ENCODE results near the gene CCNT1.

The CCNT1 gene

DNA sequence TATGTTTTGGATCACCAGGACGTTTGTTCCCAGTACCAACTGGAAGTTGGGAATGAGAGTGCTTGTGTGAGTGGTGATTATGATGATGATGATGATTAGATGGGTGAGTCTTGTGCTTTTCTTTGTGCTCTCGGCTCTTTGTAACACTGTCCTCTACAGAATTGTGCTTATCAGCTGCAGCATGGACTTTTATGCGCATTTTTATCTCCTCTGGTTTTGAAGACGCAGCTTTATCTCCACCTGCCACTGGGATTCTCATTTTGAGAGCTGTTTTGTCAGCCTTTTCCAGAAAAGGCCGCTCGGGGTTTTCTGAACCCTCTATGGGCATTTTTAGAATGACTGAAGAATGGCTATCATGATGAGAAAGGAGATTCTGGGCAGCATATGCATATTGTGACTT, 22.9 kb downstream of the CCNT1 start:
- peaks cover 10% of the 10 kb centered on the region; the same call in 1 of the 2 replicates for H4K20me1 ChIP-seq (ENCODE audit: control insufficient read depth, insufficient read depth, low read depth, low read length)

DNA sequence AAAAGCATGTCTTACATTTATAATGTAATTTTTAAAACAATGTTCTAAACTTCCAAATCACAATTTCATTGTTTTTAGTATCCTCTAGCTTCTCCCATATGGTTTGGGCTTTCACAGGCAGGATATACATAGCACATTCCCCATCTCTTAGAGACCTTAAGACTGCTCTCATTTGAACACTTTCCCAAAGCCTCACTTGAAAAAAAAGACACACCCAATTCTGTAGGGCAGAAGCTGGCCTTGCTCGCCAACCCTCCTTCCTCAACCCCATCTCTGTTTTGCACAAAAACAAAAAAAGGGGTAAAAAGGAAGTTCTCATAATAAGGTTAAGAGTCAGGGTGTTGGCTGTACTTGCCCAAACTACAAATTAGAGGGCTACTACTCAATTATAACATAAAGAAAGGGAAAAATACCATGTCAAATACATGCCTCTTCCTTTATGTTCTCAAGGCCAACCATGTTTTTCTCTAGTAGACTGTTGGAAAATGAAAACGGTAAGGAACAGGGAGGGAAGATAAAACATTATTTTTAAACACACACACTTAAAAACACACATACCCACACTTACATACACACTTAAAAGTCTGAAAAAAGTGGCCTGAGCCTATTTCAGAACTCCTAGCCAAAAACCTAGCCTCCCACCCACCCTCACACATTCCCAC, 24.6 kb downstream of the CCNT1 start:
- Histone ChIP-seq H3K4me2 (ENCODE audit: low read length) (no peak overlapping the region), H3K4me1 (ENCODE audit: control insufficient read depth, low read length) (no peaks in the 10 kb centered on the region), H3K36me3 (ENCODE audit: control insufficient read depth, low read length) (peaks cover 91% of the 10 kb centered on the region), H3K27ac (ENCODE audit: low read depth, low read length) (no peak overlapping the region), H3F3A (ENCODE audit: control insufficient read depth, insufficient read depth) (no peaks in the 10 kb centered on the region; the same call in 1 of the 2 replicates), H4K20me1 (ENCODE audit: control insufficient read depth, insufficient read depth, low read depth, low read length) (peaks cover 10% of the 10 kb centered on the region; the same call in 1 of the 2 replicates), H3K4me3 (ENCODE audit: low read length) (no peak overlapping the region), H3K9me3 (ENCODE audit: control insufficient read depth, insufficient read depth, low read length) (no peaks in the 10 kb centered on the region), H3K27me3 (ENCODE audit: control insufficient read depth, low read length) (no peaks in the 10 kb centered on the region), H3K79me2 (ENCODE audit: control insufficient read depth, low read length) (peaks cover 43% of the 10 kb centered on the region), H3K9me2 (replicated peaks; ENCODE audit: control insufficient read depth, low read length) (no peaks in the 10 kb centered on the region)
- TF ChIP-seq EZH2phosphoT487 (IDR thresholded peaks at IDR 0.05; ENCODE audit: borderline replicate concordance, low read length): no peak
- TF ChIP-seq, protein P1, sequence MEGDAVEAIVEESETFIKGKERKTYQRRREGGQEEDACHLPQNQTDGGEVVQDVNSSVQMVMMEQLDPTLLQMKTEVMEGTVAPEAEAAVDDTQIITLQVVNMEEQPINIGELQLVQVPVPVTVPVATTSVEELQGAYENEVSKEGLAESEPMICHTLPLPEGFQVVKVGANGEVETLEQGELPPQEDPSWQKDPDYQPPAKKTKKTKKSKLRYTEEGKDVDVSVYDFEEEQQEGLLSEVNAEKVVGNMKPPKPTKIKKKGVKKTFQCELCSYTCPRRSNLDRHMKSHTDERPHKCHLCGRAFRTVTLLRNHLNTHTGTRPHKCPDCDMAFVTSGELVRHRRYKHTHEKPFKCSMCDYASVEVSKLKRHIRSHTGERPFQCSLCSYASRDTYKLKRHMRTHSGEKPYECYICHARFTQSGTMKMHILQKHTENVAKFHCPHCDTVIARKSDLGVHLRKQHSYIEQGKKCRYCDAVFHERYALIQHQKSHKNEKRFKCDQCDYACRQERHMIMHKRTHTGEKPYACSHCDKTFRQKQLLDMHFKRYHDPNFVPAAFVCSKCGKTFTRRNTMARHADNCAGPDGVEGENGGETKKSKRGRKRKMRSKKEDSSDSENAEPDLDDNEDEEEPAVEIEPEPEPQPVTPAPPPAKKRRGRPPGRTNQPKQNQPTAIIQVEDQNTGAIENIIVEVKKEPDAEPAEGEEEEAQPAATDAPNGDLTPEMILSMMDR (IDR thresholded peaks at IDR 0.05; ENCODE audit: low read depth, low read length, poor library complexity, severe bottlenecking): no peak

More for the DNA sequence above, 22.9 kb downstream of the CCNT1 start:
- no peak overlapping the region for H3K27ac ChIP-seq (ENCODE audit: low read depth, low read length)
- no peaks in the 10 kb centered on the region for H3K4me1 ChIP-seq (ENCODE audit: control insufficient read depth, low read length)
- no peaks in the 10 kb centered on the region for H3F3A ChIP-seq (ENCODE audit: control insufficient read depth, insufficient read depth)
- H3K9me3 ChIP-seq (ENCODE audit: control insufficient read depth, insufficient read depth, low read length): no peaks in the 10 kb centered on the region
- no peak overlapping the region for H3K4me3 ChIP-seq (ENCODE audit: low read length)
- H3K79me2 ChIP-seq (ENCODE audit: control insufficient read depth, low read length): peaks cover 43% of the 10 kb centered on the region
- H3K27me3 ChIP-seq (ENCODE audit: control insufficient read depth, low read length): no peaks in the 10 kb centered on the region
- H3K9me2 ChIP-seq (replicated peaks; ENCODE audit: control insufficient read depth, low read length): no peaks in the 10 kb centered on the region
- no peak overlapping the region for H3K4me2 ChIP-seq (ENCODE audit: low read length)
- TF ChIP-seq EZH2phosphoT487 (IDR thresholded peaks at IDR 0.05; ENCODE audit: borderline replicate concordance, low read length): no peak
- TF ChIP-seq, protein P1 (IDR thresholded peaks at IDR 0.05; ENCODE audit: low read depth, low read length, poor library complexity, severe bottlenecking): no peak
- peaks cover 92% of the 10 kb centered on the region for H3K36me3 ChIP-seq (ENCODE audit: control insufficient read depth, low read length)

DNA sequence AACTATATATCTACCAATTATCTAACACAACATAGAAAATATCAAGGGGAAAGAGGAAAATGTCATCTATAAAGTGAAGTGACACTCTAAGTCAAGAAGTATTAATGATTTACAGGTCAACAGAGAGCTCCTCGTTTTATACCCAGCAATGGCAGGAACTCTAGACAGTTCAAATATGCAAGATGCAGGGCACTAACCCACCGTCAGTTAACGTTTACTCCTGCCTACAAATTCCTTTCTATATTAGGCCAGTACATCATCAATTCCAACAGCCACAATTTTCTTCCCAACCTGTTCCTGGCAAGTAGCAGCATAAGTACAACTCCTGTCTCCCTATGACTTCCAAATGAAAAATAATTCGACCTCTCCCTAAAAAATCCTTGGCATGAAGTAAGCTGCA, 25.5 kb downstream of the CCNT1 start:
- H3K79me2 ChIP-seq (ENCODE audit: control insufficient read depth, low read length): peaks cover 39% of the 10 kb centered on the region
- H3K27ac ChIP-seq (ENCODE audit: low read depth, low read length): no peak overlapping the region
- H3K27me3 ChIP-seq (ENCODE audit: control insufficient read depth, low read length): no peaks in the 10 kb centered on the region
- H4K20me1 ChIP-seq (ENCODE audit: control insufficient read depth, insufficient read depth, low read depth, low read length): peaks cover 10% of the 10 kb centered on the region; the same call in 1 of the 2 replicates
- H3K9me3 ChIP-seq (ENCODE audit: control insufficient read depth, insufficient read depth, low read length): no peaks in the 10 kb centered on the region
- no peak overlapping the region for H3K4me3 ChIP-seq (ENCODE audit: low read length)
- peaks cover 82% of the 10 kb centered on the region for H3K36me3 ChIP-seq (ENCODE audit: control insufficient read depth, low read length)
- no peaks in the 10 kb centered on the region; the same call in 1 of the 2 replicates for H3F3A ChIP-seq (ENCODE audit: control insufficient read depth, insufficient read depth)
- H3K4me2 ChIP-seq (ENCODE audit: low read length): no peak overlapping the region
- H3K4me1 ChIP-seq (ENCODE audit: control insufficient read depth, low read length): no peaks in the 10 kb centered on the region
- TF ChIP-seq, protein P1 (IDR thresholded peaks at IDR 0.05; ENCODE audit: low read depth, low read length, poor library complexity, severe bottlenecking): no peak
- no peak for TF ChIP-seq EZH2phosphoT487 (IDR thresholded peaks at IDR 0.05; ENCODE audit: borderline replicate concordance, low read length)
- H3K9me2 ChIP-seq (replicated peaks; ENCODE audit: control insufficient read depth, low read length): no peaks in the 10 kb centered on the region

All from DOHH2 (cell line).